ENCODE measurements around the gene LAMB3.

The LAMB3 gene

DNA sequence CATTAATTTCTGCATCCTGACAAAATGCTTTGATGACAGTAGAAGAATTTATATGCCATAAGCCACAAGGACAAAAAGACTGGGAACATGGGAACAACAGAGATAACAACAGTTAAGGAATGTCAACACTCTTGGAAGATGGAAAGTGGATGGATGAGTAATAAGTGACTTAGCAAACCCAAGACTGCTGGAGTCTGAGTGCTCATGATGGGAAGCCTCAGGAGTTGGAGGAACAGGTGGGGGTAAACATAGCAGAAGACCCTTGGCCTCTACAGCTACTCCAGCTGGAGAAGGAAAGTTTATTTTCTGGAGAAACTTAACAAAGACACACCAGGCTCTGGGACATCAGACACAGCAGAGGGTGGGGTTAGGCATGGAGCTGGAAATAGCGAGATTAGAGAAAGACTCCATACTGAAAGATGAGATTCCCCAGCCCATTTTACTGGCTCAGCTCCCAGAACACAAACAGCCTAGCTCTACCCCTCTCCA lies 36.6 kb upstream of the LAMB3 start:
- no peak overlapping the region for H3K27ac ChIP-seq
- TF ChIP-seq, protein P1, sequence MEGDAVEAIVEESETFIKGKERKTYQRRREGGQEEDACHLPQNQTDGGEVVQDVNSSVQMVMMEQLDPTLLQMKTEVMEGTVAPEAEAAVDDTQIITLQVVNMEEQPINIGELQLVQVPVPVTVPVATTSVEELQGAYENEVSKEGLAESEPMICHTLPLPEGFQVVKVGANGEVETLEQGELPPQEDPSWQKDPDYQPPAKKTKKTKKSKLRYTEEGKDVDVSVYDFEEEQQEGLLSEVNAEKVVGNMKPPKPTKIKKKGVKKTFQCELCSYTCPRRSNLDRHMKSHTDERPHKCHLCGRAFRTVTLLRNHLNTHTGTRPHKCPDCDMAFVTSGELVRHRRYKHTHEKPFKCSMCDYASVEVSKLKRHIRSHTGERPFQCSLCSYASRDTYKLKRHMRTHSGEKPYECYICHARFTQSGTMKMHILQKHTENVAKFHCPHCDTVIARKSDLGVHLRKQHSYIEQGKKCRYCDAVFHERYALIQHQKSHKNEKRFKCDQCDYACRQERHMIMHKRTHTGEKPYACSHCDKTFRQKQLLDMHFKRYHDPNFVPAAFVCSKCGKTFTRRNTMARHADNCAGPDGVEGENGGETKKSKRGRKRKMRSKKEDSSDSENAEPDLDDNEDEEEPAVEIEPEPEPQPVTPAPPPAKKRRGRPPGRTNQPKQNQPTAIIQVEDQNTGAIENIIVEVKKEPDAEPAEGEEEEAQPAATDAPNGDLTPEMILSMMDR (conservative IDR thresholded peaks at IDR 0.05), result no peak

DNA sequence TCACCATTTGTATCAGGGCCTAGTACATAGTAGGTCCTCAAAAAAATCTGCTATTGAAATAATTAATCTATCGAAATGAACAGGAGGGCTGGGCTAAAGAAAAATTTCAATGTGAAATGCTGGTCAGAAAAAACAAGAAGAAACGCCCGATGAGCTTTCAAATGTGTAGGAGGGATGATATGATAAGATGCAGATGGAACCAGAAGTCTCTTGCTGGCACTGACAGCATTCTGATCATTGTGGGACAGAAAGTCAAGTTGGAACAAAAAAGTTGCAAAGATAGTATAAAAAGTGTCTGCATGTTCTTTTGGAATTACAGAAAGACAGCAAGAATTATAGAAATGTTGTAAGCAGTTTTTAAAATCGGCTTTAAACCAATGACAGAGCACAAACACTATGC lies 34.1 kb upstream of the LAMB3 start:
- H3K27ac ChIP-seq, result no peak overlapping the region
- TF ChIP-seq, protein P1 (conservative IDR thresholded peaks at IDR 0.05), result no peak

DNA sequence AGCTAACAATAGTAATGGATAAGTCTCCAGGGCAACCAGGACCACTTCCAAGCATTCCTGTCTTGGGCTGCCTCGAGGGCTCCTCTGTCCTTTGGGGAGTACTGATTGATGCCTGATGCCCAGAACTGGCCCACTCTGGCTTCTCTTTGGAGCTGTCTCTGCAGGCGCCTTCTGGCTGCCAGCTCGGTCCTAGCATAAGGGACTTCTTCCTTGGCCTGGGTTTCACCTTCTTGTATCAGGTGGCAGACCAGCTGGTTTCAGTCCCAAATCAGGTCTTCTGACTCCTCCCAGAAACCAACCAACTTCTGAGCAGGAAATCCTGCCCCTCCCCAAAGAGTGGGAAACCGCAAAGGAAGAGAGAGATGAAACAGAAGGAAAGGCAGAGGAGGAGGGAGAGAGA lies 33.6 kb upstream of the LAMB3 start:
- TF ChIP-seq, protein P1 (conservative IDR thresholded peaks at IDR 0.05), result no peak

DNA sequence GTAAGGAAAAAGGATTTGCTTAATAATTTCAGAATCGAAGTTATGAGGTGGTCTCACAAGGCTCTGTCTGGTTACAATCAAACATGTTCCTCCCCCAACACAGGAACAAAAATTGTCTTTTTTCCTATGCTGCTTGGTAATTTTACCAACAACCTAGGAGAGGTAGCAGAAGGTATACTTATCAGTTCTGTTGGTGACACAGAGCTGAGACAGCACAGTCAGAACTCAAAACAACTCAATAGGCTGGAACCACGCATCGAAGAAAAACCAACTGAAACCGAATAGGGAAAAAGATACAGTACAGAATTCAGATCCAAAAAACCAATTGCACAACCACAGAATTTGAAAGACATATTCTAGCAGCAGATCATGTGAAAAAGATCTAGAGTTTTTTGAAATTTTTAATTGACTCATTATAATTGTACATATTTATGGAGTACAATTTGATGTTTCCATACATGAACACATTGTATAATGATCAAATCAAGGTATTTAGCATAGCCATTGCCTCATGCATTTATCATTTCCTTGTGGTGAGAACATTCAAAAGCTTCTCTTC lies 26.8 kb upstream of the LAMB3 start:
- TF ChIP-seq, protein P1 (conservative IDR thresholded peaks at IDR 0.05), result no peak
- H3K27ac ChIP-seq, result no peak overlapping the region

More for the DNA sequence above, 33.6 kb upstream of the LAMB3 start:
- no peak overlapping the region for H3K27ac ChIP-seq

DNA sequence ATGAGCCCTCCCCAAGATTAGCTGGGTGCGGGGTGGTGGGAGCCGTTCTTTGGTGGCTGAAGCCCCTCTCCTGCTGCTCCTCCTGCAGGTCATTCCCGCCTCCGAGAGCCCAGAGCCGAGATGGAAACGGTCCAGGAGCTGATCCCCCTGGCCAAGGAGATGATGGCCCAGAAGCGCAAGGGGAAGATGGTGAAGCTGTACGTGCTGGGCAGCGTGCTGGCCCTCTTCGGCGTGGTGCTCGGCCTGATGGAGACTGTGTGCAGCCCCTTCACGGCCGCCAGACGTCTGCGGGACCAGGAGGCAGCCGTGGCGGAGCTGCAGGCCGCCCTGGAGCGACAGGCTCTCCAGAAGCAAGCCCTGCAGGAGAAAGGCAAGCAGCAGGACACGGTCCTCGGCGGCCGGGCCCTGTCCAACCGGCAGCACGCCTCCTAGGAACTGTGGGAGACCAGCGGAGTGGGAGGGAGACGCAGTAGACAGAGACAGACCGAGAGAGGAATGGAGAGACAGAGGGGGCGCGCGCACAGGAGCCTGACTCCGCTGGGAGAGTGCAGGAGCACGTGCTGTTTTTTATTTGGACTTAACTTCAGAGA lies 23.4 kb upstream of the LAMB3 start:
- H3K27ac ChIP-seq, result peak overlapping the region; percentile 75
- TF ChIP-seq, protein P1 (conservative IDR thresholded peaks at IDR 0.05), result 0 out of 2 replicates have a peak, but pooled peaks have one; percentile 12

DNA sequence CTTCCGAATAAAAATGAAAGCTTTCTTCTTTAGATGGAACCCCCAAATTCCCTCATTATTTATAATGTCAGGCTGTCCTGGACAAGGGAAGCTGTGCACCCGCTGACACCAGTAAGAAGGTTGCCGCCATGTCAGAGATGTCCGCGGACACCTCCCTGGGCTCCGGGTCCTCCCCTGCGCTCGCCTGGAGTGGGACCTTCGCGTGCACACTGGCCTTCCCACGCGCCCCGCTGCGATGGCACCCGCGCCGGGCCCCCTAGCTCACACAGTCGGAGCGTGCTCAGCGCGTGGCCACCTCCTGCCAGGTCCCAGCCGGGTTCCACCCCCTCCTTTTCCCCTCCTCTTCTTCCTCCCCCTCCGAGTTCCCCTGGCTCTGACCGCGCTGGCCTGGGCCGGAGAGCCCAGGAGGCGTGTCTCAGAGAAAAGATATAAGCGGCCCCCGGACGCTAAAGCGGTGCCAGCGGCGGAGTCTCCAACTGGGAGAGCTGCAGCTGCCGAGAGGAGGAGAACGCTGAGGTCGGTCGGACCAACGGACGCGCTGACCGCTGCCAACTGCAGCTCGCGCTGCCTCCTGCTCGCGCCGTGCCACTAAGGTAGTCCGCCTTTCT lies 22.8 kb upstream of the LAMB3 start, which contains the start of gene G0S2:
G0S2 (plus strand) TSS at position 456 of the 608 bp plus-strand sequence. CDS start 273 bp downstream, outside the sequence.
- peak within 1 kb of the TSS; percentile 75 for H3K27ac ChIP-seq
- TF ChIP-seq, protein P1 (conservative IDR thresholded peaks at IDR 0.05), result no peak

DNA sequence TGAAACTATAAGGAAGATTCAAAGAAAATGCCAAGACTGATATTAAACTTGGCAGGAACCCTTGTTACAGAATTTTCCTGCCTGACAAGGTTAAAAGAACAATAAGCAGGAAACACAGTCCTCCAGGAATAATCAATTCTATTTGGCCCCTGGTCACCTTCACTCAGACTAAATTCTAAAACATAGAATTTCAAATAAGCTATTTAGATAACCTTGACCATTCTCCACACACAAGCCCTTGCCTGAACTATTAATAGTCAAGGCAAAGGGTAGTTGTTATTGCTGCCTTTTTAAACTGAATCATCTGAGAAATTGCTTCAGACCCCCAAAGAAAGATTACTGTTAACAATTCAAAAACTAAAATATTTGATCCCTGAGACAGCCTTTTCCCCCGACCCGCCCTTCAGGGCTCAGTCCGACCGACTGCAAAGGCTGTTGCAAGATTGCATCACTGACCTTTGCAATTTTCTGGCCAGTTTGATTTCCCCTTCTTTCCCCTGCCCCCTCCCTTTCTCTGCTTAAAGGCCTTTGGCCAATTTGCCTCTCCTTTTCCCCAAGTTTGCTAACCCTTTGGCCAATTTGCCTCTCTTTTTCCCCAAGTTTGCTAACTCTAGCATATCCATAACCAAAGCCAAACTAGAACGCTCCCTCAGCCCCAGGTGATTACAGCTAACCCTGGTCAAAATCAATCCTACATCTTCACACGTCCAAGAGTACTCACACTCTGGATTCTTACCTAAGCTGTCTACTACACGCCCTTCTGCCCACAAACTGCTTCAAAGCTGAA lies 21.6 kb upstream of the LAMB3 start:
- H3K27ac ChIP-seq, result peak overlapping the region; percentile 75
- TF ChIP-seq, protein P1 (conservative IDR thresholded peaks at IDR 0.05), result no peak

Measured in VCaP (cell line).